T-cell (primary cell): ENCODE results near the gene PRSS53. TPM values are rescaled to one million over a fixed set of nuclear protein-coding genes. Genes with fewer than 3 reads are reported as not detected.

ENCODE experiments used
- ATAC-seq, 4 experiments: fragments of 200-7000 bp in 3 of 4; fragments of 150-1000 bp in 1 of 4; cut with Tn5 transposase; replicated peaks in 1 of 4; 1 replicate in 3 of 4; 2 replicates in 1 of 4; pipeline ENCODE4 v1.10.0; 2021; ENCODE audit warnings: moderate library complexity in 3 of 4, mild to moderate bottlenecking in 2 of 4, moderate number of reproducible peaks in 1 of 4
- CTCF ChIA-PET, 2 donors: fragments of 300-600 bp; sonication (Branson Sonifier 250); formaldehyde crosslinking; loops; one replicate each; lab custom pipeline; 2022; ENCODE audit warnings: antibody characterized with exemption in 2 of 2; lab: Charles Lee
- POLR2A ChIA-PET, 2 donors: fragments of 300-600 bp; sonication (Branson Sonifier 250); formaldehyde crosslinking; loops; one replicate each; lab custom pipeline; 2022; ENCODE audit warnings: antibody characterized with exemption in 2 of 2; lab: Charles Lee
- DNase-seq, 35 experiments: peaks; one replicate each; pipeline versions ENCODE4 v3.0.0 to v3.0.0-alpha.2; 2013 to 2023
- H3K27ac ChIP-seq: one replicate; pipeline ENCODE4 v1.5.1; 2013; ENCODE audit warnings: low read length
- H3K27me3 ChIP-seq, 2 experiments: replicated peaks in 1 of 2; 1 replicate in 1 of 2; 2 replicates in 1 of 2; pipeline versions ENCODE4 v1.6.1 to v1.7.0; 2013; ENCODE audit warnings: low read length in 1 of 2, mixed read lengths in 1 of 2; ENCODE audit not compliant: control insufficient read depth in 2 of 2, insufficient read depth in 2 of 2; ENCODE audit errors: extremely low read depth in 1 of 2
- H3K36me3 ChIP-seq, 2 donors: 1 replicate in 1 of 2; 2 replicates in 1 of 2; pipeline versions ENCODE4 v1.6.1 to v1.7.0; 2013; ENCODE audit warnings: low read length in 1 of 2; ENCODE audit not compliant: control insufficient read depth in 2 of 2, insufficient read depth in 1 of 2; ENCODE audit errors: extremely low read depth in 1 of 2
- H3K4me1 ChIP-seq, 2 experiments: 1 replicate in 1 of 2; 2 replicates in 1 of 2; pipeline versions ENCODE4 v1.6.1 to v1.7.0; 2013; ENCODE audit warnings: low read length in 2 of 2, mixed read lengths in 1 of 2; ENCODE audit not compliant: insufficient read depth in 2 of 2, control insufficient read depth in 1 of 2; ENCODE audit errors: extremely low read depth in 1 of 2
- H3K4me3 ChIP-seq, 2 donors: 1 replicate in 1 of 2; 2 replicates in 1 of 2; pipeline versions ENCODE4 v1.5.1 to v1.7.0; 2013; ENCODE audit warnings: mild to moderate bottlenecking in 2 of 2, low read length in 1 of 2, moderate library complexity in 1 of 2; ENCODE audit not compliant: control insufficient read depth in 1 of 2; ENCODE audit errors: extremely low read depth in 1 of 2
- H3K9me3 ChIP-seq: 2 replicates; pipeline ENCODE4 v1.7.0; 2013
- H3K27ac Mint-ChIP-seq, 2 donors: one replicate each; pipeline ENCODE4 v1.8.0; 2020 to 2021; ENCODE audit warnings: mild to moderate bottlenecking in 2 of 2, mixed read lengths in 2 of 2
- H3K27me3 Mint-ChIP-seq, 2 donors: one replicate each; pipeline ENCODE4 v1.8.0; 2021 to 2022; ENCODE audit warnings: mixed read lengths in 2 of 2
- H3K36me3 Mint-ChIP-seq: one replicate; pipeline ENCODE4 v1.8.0; 2021; ENCODE audit warnings: mixed read lengths
- H3K4me1 Mint-ChIP-seq, 3 donors: one replicate each; pipeline ENCODE4 v1.8.0; 2020 to 2022; ENCODE audit warnings: mixed read lengths in 3 of 3, mild to moderate bottlenecking in 1 of 3
- H3K4me3 Mint-ChIP-seq, 3 donors: one replicate each; pipeline ENCODE4 v1.8.0; 2020 to 2022; ENCODE audit warnings: mild to moderate bottlenecking in 3 of 3, mixed read lengths in 3 of 3, moderate library complexity in 3 of 3
- H3K9me3 Mint-ChIP-seq, 3 donors: one replicate each; pipeline ENCODE4 v1.8.0; 2020 to 2022; ENCODE audit warnings: mixed read lengths in 3 of 3
- WGBS: methylation state at CpG from one replicate; pipeline ENCODE4 v1.1.5; 2013; ENCODE audit warnings: missing lambda C conversion rate; ENCODE audit not compliant: insufficient coverage; 5-methylcytosine and 5-hydroxymethylcytosine counted together
- total RNA-seq, 35 experiments: library from RNA in 6 of 35; stranded (reverse) in 6 of 35; fragments of 120-200 nt in 1 of 35; gene quantifications; one replicate each; pipeline versions ENCODE4 v1.2.1 to v1.2.4 and lab custom pipeline; 2013 to 2026

The PRSS53 gene
- total RNA-seq, 5 donors from 2014 or later (not counting 1 experiment from before 2014, with no cell fraction given): 4.5 to 15.3 (median 13.1) TPM

GRCh38 chr16:31099860-31100638 is 11.3 kb upstream of the PRSS53 start:
- Histone ChIP-seq H3K36me3 (no peaks in the 10 kb centered on the region), H3K4me1 (peaks cover 0 to 10% of the 10 kb centered on the region in 2 experiments), H3K9me3 (no peaks in the 10 kb centered on the region), H3K27me3 (no peaks in the 10 kb centered on the region), H3K27ac (no peak overlapping the region), H3K4me3 (no peak overlapping the region)
- Mint-ChIP-seq H3K27me3 (no peaks in the 10 kb centered on the region), H3K9me3 (peaks cover 0 to 4% (median 0%) of the 10 kb centered on the region in 3 donors), H3K4me3 (no peak overlapping the region), H3K36me3 (no peaks in the 10 kb centered on the region), H3K27ac (no peak overlapping the region), H3K4me1 (peaks cover 9 to 11% (median 9%) of the 10 kb centered on the region in 3 donors)
- DNase-seq: no peak
- ChIA-PET POLR2A (interaction anchor here in 1 of 2 donors (0.8 kb wide), 1 partner anchor 17 kb away, joined by 3 read pairs; the partner anchor contains the start of gene KAT8), CTCF (no interaction called here)
- WGBS: 83% methylated on average over 4 of the region's 4 CpGs
- no peak for ATAC-seq

DNA sequence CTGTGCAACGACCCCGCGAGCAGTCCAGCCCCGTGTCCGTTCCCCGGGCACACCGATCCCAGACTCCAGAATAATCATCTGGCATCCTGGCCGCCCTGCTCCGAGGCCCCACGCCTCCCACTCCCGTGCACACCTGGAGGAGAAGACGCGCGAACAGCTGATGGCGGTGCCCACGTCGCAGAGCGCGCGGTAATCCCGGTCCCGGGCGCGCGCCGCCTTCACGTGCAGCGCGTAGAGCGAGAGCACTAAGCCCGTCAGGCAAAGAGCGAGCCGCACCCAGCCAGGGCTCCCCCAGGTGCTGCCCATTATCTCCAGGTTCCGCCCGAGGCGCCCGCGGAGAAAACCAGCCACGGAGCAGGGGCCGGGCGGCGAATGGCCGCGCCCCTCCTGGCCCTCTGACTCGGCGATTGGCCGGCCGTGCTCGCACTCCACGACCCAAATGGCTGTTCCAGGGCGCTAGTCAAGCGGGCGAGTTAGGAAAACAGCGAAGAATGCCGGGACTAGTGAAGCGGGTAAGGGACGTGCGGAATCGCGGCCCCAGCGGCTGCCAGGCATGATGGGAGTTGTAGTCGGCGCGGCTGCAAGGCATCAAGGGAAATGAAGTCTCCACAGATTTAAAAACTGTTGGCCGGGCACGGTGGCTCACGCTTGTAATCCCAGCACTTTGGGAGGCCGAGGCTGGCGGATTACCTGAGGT is 5.8 kb upstream of the PRSS53 start, which contains the start of gene VKORC1:
Gene VKORC1, minus strand, starts transcription at position 374 of the 697 bp plus-strand sequence. Its CDS starts 68 bp downstream, at position 306.
- Mint-ChIP-seq H3K4me1 (peaks cover 22 to 32% (median 31%) of the 10 kb centered on the region in 3 donors), H3K4me3 (peak within 1 kb of the TSS; percentile 91 to 99 (median 92))

DNA sequence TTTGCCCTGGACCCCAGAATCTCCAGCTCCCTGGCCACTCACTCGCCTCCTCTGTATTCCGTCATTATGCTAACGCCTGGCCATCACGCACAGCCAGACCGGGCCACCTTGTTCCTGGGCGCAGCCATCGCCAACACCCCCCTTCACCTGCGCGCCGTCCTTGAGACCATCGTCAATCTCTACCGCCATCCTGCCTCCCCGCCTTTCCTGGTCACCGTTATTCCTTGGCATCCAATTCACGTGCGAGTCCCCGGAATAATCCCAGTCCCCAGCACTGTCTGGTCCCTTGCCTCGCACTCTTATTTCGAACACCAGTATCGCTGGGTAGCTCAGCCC is 5.3 kb upstream of the PRSS53 start:
- ATAC-seq (peak in 1 of 4 experiments; percentile 1), DNase-seq (peak in 1 of 35 experiments; percentile 14)
- H3K27ac Mint-ChIP-seq: peak overlapping the region; percentile 86 to 94
- H3K9me3 Mint-ChIP-seq: no peaks in the 10 kb centered on the region
- Histone ChIP-seq H3K9me3 (no peaks in the 10 kb centered on the region), H3K27ac (peak overlapping the region; percentile 75), H3K4me1 (peaks cover 5 to 30% of the 10 kb centered on the region in 2 experiments), H3K27me3 (no peaks in the 10 kb centered on the region), H3K36me3 (peaks cover 3 to 17% of the 10 kb centered on the region in 2 donors), H3K4me3 (peak overlapping the region; percentile 86)
- CTCF ChIA-PET: interaction anchor here in 1 of 2 donors (0.7 kb wide), 1 partner anchor 24 kb away, joined by 3 read pairs; the partner anchor contains the start of gene KAT8
- POLR2A ChIA-PET: interaction anchor here (0.6 to 0.9 kb wide), 3 partner anchors 10 to 28 kb away, joined by 3 read pairs; no protein-coding TSS in a partner anchor
- peaks cover 10% of the 10 kb centered on the region for H3K36me3 Mint-ChIP-seq
- peak overlapping the region; percentile 91 to 99 (median 92) for H3K4me3 Mint-ChIP-seq
- no peaks in the 10 kb centered on the region for H3K27me3 Mint-ChIP-seq
- WGBS: 2% methylated on average over 20 of the region's 20 CpGs
- peaks cover 22 to 32% (median 31%) of the 10 kb centered on the region in 3 donors for H3K4me1 Mint-ChIP-seq

More for the DNA sequence above, 5.8 kb upstream of the PRSS53 start, which contains the start of gene VKORC1:
- DNase-seq (peak; percentile 66 to 92 (median 78)), ATAC-seq (peak; percentile 90 to 93 (median 92))
- Mint-ChIP-seq H3K27ac (peak within 1 kb of the TSS; percentile 86 to 94), H3K9me3 (no peaks in the 10 kb centered on the region), H3K27me3 (no peaks in the 10 kb centered on the region), H3K36me3 (peaks cover 10% of the 10 kb centered on the region)
- under 1% methylated on average over 67 of the region's 69 CpGs for WGBS
- peak within 1 kb of the TSS; percentile 75 for H3K27ac ChIP-seq
- H3K36me3 ChIP-seq: peaks cover 0 to 15% of the 10 kb centered on the region in 2 donors
- no peaks in the 10 kb centered on the region for H3K9me3 ChIP-seq
- no peaks in the 10 kb centered on the region for H3K27me3 ChIP-seq
- peak within 1 kb of the TSS; percentile 86 for H3K4me3 ChIP-seq
- ChIA-PET CTCF (interaction anchor here in 1 of 2 donors (0.7 kb wide), 1 partner anchor 23 kb away, joined by 3 read pairs; the partner anchor contains the start of gene KAT8), POLR2A (interaction anchor here (0.6 to 0.7 kb wide), 3 partner anchors 10 to 615 kb away, joined by 3 to 4 read pairs (median 3); no protein-coding TSS in a partner anchor)
- H3K4me1 ChIP-seq: peaks cover 5 to 30% of the 10 kb centered on the region in 2 experiments

- CTCF ChIA-PET: interaction anchor here in 1 of 2 donors (1.3 kb wide), 1 partner anchor 49 kb away, joined by 8 read pairs; no protein-coding TSS in a partner anchor
- no peaks in the 10 kb centered on the region for H3K27me3 ChIP-seq
- peaks cover 5 to 30% of the 10 kb centered on the region in 2 experiments for H3K4me1 ChIP-seq
- Mint-ChIP-seq H3K36me3 (peaks cover 10% of the 10 kb centered on the region), H3K4me3 (peak overlapping the region; percentile 64 to 99 (median 91)), H3K27ac (peak overlapping the region in 1 of 2 donors; percentile 44), H3K4me1 (peaks cover 22 to 32% (median 31%) of the 10 kb centered on the region in 3 donors), H3K27me3 (no peaks in the 10 kb centered on the region), H3K9me3 (no peaks in the 10 kb centered on the region)
- H3K36me3 ChIP-seq: peaks cover 5 to 25% of the 10 kb centered on the region in 2 donors
- DNase-seq: no peak
- ATAC-seq: no peak
- H3K9me3 ChIP-seq: no peaks in the 10 kb centered on the region
- no peak overlapping the region for H3K27ac ChIP-seq
- 86% methylated on average over 5 of the region's 17 CpGs for WGBS
- POLR2A ChIA-PET: interaction anchor here in 1 of 2 donors (0.9 kb wide), 1 partner anchor 29 kb away, joined by 3 read pairs; no protein-coding TSS in a partner anchor
- H3K4me3 ChIP-seq: no peak overlapping the region
These were observed 4.5 kb upstream of the PRSS53 start for GRCh38 chr16:31093132-31093703.

DNA sequence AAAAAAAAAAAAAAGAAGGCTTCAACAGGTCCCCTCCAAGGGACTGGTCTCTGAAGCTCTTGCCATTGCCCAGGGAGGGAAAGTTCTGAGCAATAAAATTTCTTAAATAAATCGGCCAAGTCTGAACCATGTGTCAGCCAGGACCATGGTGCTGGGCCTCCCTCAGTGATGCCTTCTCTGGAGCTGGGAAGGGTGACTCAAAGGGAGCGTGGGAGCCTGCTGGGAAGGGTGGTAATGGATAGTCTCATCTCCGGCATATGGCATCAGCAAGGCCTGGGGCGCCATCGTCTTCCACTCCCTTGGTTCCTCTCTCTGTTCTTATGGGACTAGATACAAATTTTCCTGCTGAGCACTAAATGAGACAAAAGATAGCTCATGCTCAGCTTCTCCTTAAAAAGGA is 3.6 kb upstream of the PRSS53 start:
- H3K36me3 ChIP-seq: peaks cover 5 to 29% of the 10 kb centered on the region in 2 donors
- H3K27me3 ChIP-seq: no peaks in the 10 kb centered on the region
- ATAC-seq (no peak), DNase-seq (no peak)
- Mint-ChIP-seq H3K4me1 (peaks cover 22 to 32% (median 31%) of the 10 kb centered on the region in 3 donors), H3K4me3 (peak overlapping the region; percentile 0 to 99 (median 10)), H3K9me3 (no peaks in the 10 kb centered on the region), H3K36me3 (peaks cover 10% of the 10 kb centered on the region), H3K27ac (peak overlapping the region in 1 of 2 donors; percentile 44), H3K27me3 (no peaks in the 10 kb centered on the region)
- no peak overlapping the region for H3K4me3 ChIP-seq
- H3K27ac ChIP-seq: no peak overlapping the region
- H3K4me1 ChIP-seq: peaks cover 5 to 30% of the 10 kb centered on the region in 2 experiments
- ChIA-PET CTCF (interaction anchor here in 1 of 2 donors (0.6 to 1.3 kb wide), 2 partner anchors 50 to 69 kb away, joined by 3 to 8 read pairs; no protein-coding TSS in a partner anchor), POLR2A (no interaction called here)
- 100% methylated on average over 2 of the region's 5 CpGs for WGBS
- no peaks in the 10 kb centered on the region for H3K9me3 ChIP-seq
